HepG2 (cell line): ENCODE data around the gene RGS7. TPM values are rescaled to one million over a fixed set of nuclear protein-coding genes. Genes with fewer than 3 reads are reported as not detected.
"Not testable (repeated sequence)": the region's sequence is repeated elsewhere in the genome, so short reads cannot be mapped to it uniquely, and the experiment has no call there.

Source experiments
- ATAC-seq: fragments of 200-7000 bp; cut with Tn5 transposase; 3 replicates; pipeline ENCODE4 v1.9.1; 2020; ENCODE audit warnings: mild to moderate bottlenecking, moderate library complexity
- BruUV-seq: library from RNA; stranded (reverse); fragments of 400-500 nt; replicated peaks from 2 replicates; lab custom pipeline; 2021; lab: Mats Ljungman, UMichigan
- CTCF ChIA-PET: fragments of 300-600 bp; formaldehyde crosslinking; extraction: SDS; loops from one replicate; lab custom pipeline; 2021; ENCODE audit warnings: low total read pairs, inconsistent platforms, low intra/inter-chr PET ratio; lab: Yijun Ruan, JAX
- POLR2A ChIA-PET: fragments of 350-600 bp; sonication (Branson Sonifier 250); formaldehyde crosslinking; loops from one replicate; lab custom pipeline; 2020; ENCODE audit warnings: antibody characterized with exemption, inconsistent platforms; lab: Yijun Ruan, JAX
- DNase-seq: peaks from one replicate; pipeline ENCODE4 v3.0.0-alpha.2; 2015; ENCODE audit warnings: low spot score
- FAIRE-seq: peaks from 3 replicates; lab custom pipeline; 2011; peaks lifted over from hg19 to GRCh38; lab: Jason Lieb, UNC
- H2AFZ ChIP-seq: one replicate; pipeline ENCODE4 v1.6.1; 2011; ENCODE audit warnings: low read length, inconsistent platforms
- H3K27ac ChIP-seq: fragments of 300-600 bp; 3 replicates; pipeline ENCODE4 v1.8.0; 2011; ENCODE audit warnings: mixed run types, mild to moderate bottlenecking, mixed read lengths, low read length, inconsistent platforms; ENCODE audit not compliant: insufficient read depth; ENCODE audit errors: extremely low read length
- H3K27me3 ChIP-seq, 2 experiments: fragments of 200-600 bp in 1 of 2; 2 replicates in 1 of 2; 3 replicates in 1 of 2; pipeline versions ENCODE4 v1.6.0 to v1.8.0; 2011; ENCODE audit warnings: low read length in 2 of 2, mild to moderate bottlenecking in 2 of 2, moderate library complexity in 2 of 2, inconsistent platforms in 1 of 2; ENCODE audit not compliant: insufficient read depth in 2 of 2, control insufficient read depth in 1 of 2
- H3K36me3 ChIP-seq, 2 experiments: fragments of 200-600 bp in 1 of 2; replicated peaks in 1 of 2; 2 replicates in 1 of 2; 3 replicates in 1 of 2; pipeline versions ENCODE4 v1.5.1 to v1.8.0; 2011; ENCODE audit warnings: low read length in 2 of 2, inconsistent platforms in 1 of 2; ENCODE audit not compliant: insufficient read depth in 2 of 2, control insufficient read depth in 1 of 2
- H3K4me1 ChIP-seq: 2 replicates; pipeline ENCODE4 v1.5.1; 2012; ENCODE audit warnings: low read length, inconsistent platforms; ENCODE audit not compliant: insufficient read depth
- H3K4me2 ChIP-seq: 2 replicates; pipeline ENCODE4 v1.6.0; 2011; ENCODE audit warnings: low read depth, low read length, inconsistent platforms
- H3K4me3 ChIP-seq, 3 experiments: fragments of 200-600 bp in 1 of 3; sonication (generic), shearing (Covaris generic) in 1 of 3; replicated peaks in 1 of 3; 2 replicates each; pipeline ENCODE4 v1.5.1; 2011 to 2016; ENCODE audit warnings: low read length in 3 of 3, inconsistent platforms in 2 of 3, low read depth in 2 of 3, mild to moderate bottlenecking in 2 of 3, control low read depth in 1 of 3, mixed read lengths in 1 of 3; ENCODE audit not compliant: insufficient read depth in 1 of 3
- H3K79me2 ChIP-seq: one replicate; pipeline ENCODE4 v1.6.1; 2011; ENCODE audit warnings: low read length, inconsistent platforms; ENCODE audit not compliant: insufficient read depth
- H3K9ac ChIP-seq: 2 replicates; pipeline ENCODE4 v1.6.0; 2011; ENCODE audit warnings: mild to moderate bottlenecking, low read depth, low read length, inconsistent platforms; ENCODE audit not compliant: insufficient read depth
- H3K9me3 ChIP-seq: 2 replicates; pipeline ENCODE4 v1.5.1; 2012; ENCODE audit warnings: mild to moderate bottlenecking, low read length
- H4K20me1 ChIP-seq: 2 replicates; pipeline ENCODE4 v1.6.0; 2011; ENCODE audit warnings: inconsistent platforms, mild to moderate bottlenecking, low read length, moderate library complexity; ENCODE audit not compliant: insufficient read depth
- DNMT3B ChIP-seq: conservative IDR thresholded peaks from 2 replicates; pipeline ENCODE4 v1.6.1; 2016; ENCODE audit warnings: missing biosample characterization, control low read depth
- IRF1 ChIP-seq: sonication (generic); formaldehyde crosslinking; IDR thresholded peaks from 2 replicates; pipeline ENCODE4 v1.4.0; 2020; ENCODE audit warnings: low read depth, mild to moderate bottlenecking, missing genetic modification reagents
- IRX3 ChIP-seq: sonication (generic); formaldehyde crosslinking; IDR thresholded peaks from 2 replicates; pipeline ENCODE4 v1.8.1; 2023; ENCODE audit warnings: mild to moderate bottlenecking, low read depth, missing genetic modification reagents, borderline replicate concordance
- SRSF4 ChIP-seq: fragments of 200-400 bp; formaldehyde crosslinking; IDR thresholded peaks from one replicate; pipeline ENCODE4 v1.6.1; 2018; ENCODE audit warnings: mild to moderate bottlenecking, low read depth, low read length, moderate library complexity; ENCODE audit not compliant: poor library complexity, severe bottlenecking
- U2AF2 ChIP-seq: fragments of 200-400 bp; formaldehyde crosslinking; IDR thresholded peaks from 2 replicates; pipeline ENCODE4 v1.6.1; 2017; ENCODE audit warnings: low read depth, mild to moderate bottlenecking, low read length
- ZNF225 ChIP-seq: sonication (generic); formaldehyde crosslinking; IDR thresholded peaks from 2 replicates; pipeline ENCODE4 v1.4.0; 2020; ENCODE audit warnings: mild to moderate bottlenecking, missing genetic modification reagents
- ZNF775 ChIP-seq: sonication (generic); formaldehyde crosslinking; IDR thresholded peaks from 2 replicates; pipeline ENCODE4 v1.4.0; 2020; ENCODE audit warnings: missing genetic modification reagents, mild to moderate bottlenecking, moderate library complexity, borderline replicate concordance
- WGBS: methylation state at CpG from one replicate; pipeline ENCODE4 v1.1.6; 2017; ENCODE audit warnings: low lambda C conversion rate; 5-methylcytosine and 5-hydroxymethylcytosine counted together
- in situ Hi-C: cut with HindIII; loops from 2 replicates; pipeline ENCODE4 v1.10.0; 2017; ENCODE audit warnings: low pct_unique_long_range_greater_than_20kb; ENCODE audit not compliant: extremely low pct_ligation_motif_present
- intact Hi-C: fragments of 100-400 bp; cut with micrococcal nuclease; formaldehyde crosslinking; loops from one replicate; pipeline ENCODE4 v1.10.0; 2022; ENCODE audit not compliant: unreplicated experiment
- polyA plus RNA-seq, 8 experiments: library from polyadenylated mRNA; depleted of rRNA in 3 of 8; stranded (reverse) in 7 of 8; unstranded in 1 of 8; fragments of >200 nt; fragmentation: Illumina TruSeq in 4 of 8; extraction: Trizol in 4 of 8; gene quantifications; 2 replicates each; pipeline versions ENCODE4 v1.2.1 to v1.2.3, GENCODE V29; 2011 to 2016; ENCODE audit warnings: low read depth in 4 of 8, missing spikeins in 1 of 8, mixed read lengths in 1 of 8; ENCODE audit not compliant: insufficient read depth in 1 of 8
- total RNA-seq, 5 experiments: library from RNA; depleted of rRNA; stranded (reverse); fragments of >200 nt; fragmentation: Illumina TruSeq; extraction: Trizol; gene quantifications; 2 replicates each; pipeline ENCODE4 v1.2.3, GENCODE V29; 2016; ENCODE audit warnings: low read depth in 1 of 5
- TF ChIP-seq, protein P1 (sequence below): fragments of 450-650 bp; IDR thresholded peaks from 2 replicates; pipeline ENCODE4 v1.6.1; 2016

RGS7 gene
- total and polyA plus RNA-seq, 2 of the 13 experiments (the other 11 are each of a cell fraction or from before 2014, with no cell fraction given), result not detected

- TF ChIP-seq IRF1 (CRISPR knock-in tag), result no peak
- TF ChIP-seq DNMT3B (CRISPR knock-in tag), result no peak
- no peak for TF ChIP-seq ZNF225 (CRISPR knock-in tag)
- TF ChIP-seq IRX3 (CRISPR knock-in tag), result no peak
- TF ChIP-seq U2AF2, result no peak
- TF ChIP-seq SRSF4, result no peak
- TF ChIP-seq ZNF775 (CRISPR knock-in tag), result no peak
- TF ChIP-seq, protein P1, sequence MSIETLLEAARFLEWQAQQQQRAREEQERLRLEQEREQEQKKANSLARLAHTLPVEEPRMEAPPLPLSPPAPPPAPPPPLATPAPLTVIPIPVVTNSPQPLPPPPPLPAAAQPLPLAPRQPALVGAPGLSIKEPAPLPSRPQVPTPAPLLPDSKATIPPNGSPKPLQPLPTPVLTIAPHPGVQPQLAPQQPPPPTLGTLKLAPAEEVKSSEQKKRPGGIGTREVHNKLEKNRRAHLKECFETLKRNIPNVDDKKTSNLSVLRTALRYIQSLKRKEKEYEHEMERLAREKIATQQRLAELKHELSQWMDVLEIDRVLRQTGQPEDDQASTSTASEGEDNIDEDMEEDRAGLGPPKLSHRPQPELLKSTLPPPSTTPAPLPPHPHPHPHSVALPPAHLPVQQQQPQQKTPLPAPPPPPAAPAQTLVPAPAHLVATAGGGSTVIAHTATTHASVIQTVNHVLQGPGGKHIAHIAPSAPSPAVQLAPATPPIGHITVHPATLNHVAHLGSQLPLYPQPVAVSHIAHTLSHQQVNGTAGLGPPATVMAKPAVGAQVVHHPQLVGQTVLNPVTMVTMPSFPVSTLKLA, result no peak
- TF ChIP-seq, all 625 proteins: peak for 0
These were observed 383.1 kb downstream of the RGS7 start (continued) for GRCh38 chr1:240973875-240974274.

DNA sequence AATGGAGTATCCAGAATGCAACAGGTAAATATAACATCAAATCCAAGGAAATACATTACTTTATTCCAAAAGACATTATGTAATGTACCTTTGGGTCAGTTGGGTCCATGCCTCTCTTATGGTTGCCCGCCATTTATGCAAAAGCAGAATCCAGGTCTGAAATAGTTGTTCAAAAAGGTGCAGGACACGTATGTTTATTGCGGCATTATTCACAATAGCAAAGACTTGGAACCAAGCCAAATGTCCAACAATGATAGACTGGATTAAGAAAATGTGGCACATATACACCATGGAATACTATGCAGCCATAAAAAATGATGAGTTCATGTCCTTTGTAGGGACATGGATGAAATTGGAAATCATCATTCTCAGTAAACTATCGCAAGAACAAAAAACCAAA is 384.9 kb downstream of the RGS7 start:
- H4K20me1 ChIP-seq, H3K4me1 ChIP-seq, H3K27me3 ChIP-seq, BruUV-seq, H3K79me2 ChIP-seq, H2AFZ ChIP-seq, H3K9me3 ChIP-seq, H3K4me3 ChIP-seq, H3K4me2 ChIP-seq, CTCF ChIA-PET, H3K9ac ChIP-seq, H3K27ac ChIP-seq, in situ Hi-C loops, H3K36me3 ChIP-seq, ATAC-seq, DNase-seq, FAIRE-seq, intact Hi-C loops, POLR2A ChIA-PET: not testable (repeated sequence)
- 79% methylated on average over 3 of the region's 4 CpGs for WGBS
